ENCODE results near the gene RNF217. TPM values are rescaled to one million over a fixed set of nuclear protein-coding genes. Genes with fewer than 3 reads are reported as not detected.

The RNF217 gene
- total and polyA plus RNA-seq, 10 of the 15 experiments (the other 5 are each of a cell fraction or from before 2014, with no cell fraction given): under 0.01 to 11.7 (median 0.04) TPM; not detected in 3

DNA sequence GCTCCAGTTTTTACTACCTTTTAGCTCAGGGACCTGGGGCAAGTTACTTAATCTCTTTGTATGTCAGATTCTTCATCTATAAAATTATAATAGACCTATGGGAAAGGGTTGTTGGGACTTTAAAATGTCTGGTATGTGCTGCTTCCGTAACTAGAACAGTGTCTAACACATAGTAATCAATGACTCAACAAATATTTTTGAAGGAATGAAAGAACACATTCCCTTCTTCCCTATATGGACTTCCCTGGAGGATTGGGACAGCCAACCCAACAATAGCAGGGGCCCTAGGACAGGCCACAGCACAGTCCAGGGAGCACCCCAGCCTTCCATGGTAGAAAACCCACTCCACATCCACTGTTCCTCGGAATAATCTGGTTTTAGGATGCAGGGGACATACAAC, 140.7 kb downstream of the RNF217 start:
- TF ChIP-seq CBX3 (IDR thresholded peaks at IDR 0.05; ENCODE audit: borderline replicate concordance, low read depth): no peak
- no peak for TF ChIP-seq ELK1 (IDR thresholded peaks at IDR 0.05; ENCODE audit: low read depth, low read length)
- no peak for TF ChIP-seq JUNB (IDR thresholded peaks at IDR 0.05)
- TF ChIP-seq EZH2 (IDR thresholded peaks at IDR 0.05; ENCODE audit: borderline replicate concordance, control insufficient read depth, low read depth, low read length): no peak
- TF ChIP-seq STAT3 (IDR thresholded peaks at IDR 0.05; ENCODE audit: low read depth, low read length): no peak
- TF ChIP-seq NFYA (IDR thresholded peaks at IDR 0.05; ENCODE audit: borderline replicate concordance, low read depth, low read length): no peak
- TF ChIP-seq TCF7 (IDR thresholded peaks at IDR 0.05; ENCODE audit: borderline replicate concordance): no peak
- no peak for TF ChIP-seq MXI1 (IDR thresholded peaks at IDR 0.05; ENCODE audit: low read depth, low read length)
- TF ChIP-seq, protein P1, sequence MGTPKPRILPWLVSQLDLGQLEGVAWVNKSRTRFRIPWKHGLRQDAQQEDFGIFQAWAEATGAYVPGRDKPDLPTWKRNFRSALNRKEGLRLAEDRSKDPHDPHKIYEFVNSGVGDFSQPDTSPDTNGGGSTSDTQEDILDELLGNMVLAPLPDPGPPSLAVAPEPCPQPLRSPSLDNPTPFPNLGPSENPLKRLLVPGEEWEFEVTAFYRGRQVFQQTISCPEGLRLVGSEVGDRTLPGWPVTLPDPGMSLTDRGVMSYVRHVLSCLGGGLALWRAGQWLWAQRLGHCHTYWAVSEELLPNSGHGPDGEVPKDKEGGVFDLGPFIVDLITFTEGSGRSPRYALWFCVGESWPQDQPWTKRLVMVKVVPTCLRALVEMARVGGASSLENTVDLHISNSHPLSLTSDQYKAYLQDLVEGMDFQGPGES (IDR thresholded peaks at IDR 0.05): no peak
- no peak for TF ChIP-seq KAT2A (conservative IDR thresholded peaks at IDR 0.05; ENCODE audit: control insufficient read depth, low read depth, low read length)
- TF ChIP-seq SMARCA5 (IDR thresholded peaks at IDR 0.05): no peak
- no peak for TF ChIP-seq BCL11A (IDR thresholded peaks at IDR 0.05; ENCODE audit: low read depth, low read length)
- no peak for TF ChIP-seq BCL3 (IDR thresholded peaks at IDR 0.05; ENCODE audit: borderline replicate concordance, insufficient read depth, low read depth, low read length, poor library complexity, severe bottlenecking)
- TF ChIP-seq, protein P2, sequence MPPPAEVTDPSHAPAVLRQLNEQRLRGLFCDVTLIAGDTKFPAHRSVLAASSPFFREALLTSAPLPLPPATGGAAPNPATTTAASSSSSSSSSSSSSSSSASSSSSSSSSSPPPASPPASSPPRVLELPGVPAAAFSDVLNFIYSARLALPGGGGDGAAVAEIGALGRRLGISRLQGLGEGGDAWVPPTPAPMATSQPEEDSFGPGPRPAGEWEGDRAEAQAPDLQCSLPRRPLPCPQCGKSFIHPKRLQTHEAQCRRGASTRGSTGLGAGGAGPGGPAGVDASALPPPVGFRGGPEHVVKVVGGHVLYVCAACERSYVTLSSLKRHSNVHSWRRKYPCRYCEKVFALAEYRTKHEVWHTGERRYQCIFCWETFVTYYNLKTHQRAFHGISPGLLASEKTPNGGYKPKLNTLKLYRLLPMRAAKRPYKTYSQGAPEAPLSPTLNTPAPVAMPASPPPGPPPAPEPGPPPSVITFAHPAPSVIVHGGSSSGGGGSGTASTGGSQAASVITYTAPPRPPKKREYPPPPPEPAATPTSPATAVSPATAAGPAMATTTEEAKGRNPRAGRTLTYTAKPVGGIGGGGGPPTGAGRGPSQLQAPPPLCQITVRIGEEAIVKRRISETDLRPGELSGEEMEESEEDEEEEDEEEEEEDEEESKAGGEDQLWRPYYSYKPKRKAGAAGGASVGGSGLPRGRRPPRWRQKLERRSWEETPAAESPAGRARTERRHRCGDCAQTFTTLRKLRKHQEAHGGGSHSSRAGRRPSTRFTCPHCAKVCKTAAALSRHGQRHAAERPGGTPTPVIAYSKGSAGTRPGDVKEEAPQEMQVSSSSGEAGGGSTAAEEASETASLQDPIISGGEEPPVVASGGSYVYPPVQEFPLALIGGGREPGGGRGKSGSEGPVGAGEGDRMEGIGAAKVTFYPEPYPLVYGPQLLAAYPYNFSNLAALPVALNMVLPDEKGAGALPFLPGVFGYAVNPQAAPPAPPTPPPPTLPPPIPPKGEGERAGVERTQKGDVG (CRISPR knock-in tag; IDR thresholded peaks at IDR 0.05): no peak
- TF ChIP-seq, protein P3, sequence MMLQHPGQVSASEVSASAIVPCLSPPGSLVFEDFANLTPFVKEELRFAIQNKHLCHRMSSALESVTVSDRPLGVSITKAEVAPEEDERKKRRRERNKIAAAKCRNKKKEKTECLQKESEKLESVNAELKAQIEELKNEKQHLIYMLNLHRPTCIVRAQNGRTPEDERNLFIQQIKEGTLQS (IDR thresholded peaks at IDR 0.05; ENCODE audit: borderline replicate concordance, extremely low read depth, low read depth, low read length): no peak
- ChIA-PET CTCF (no interaction called here), POLR2A (no interaction called here), RAD21 (ENCODE audit: unreplicated experiment) (no interaction called here), SMC1A (ENCODE audit: uncharacterized antibody, unreplicated experiment) (no interaction called here)
- WGBS (ENCODE audit: insufficient coverage, insufficient replicate concordance, low lambda C conversion rate, missing lambda C conversion rate): 3% methylated on average over 2 of the region's 2 CpGs
- Histone ChIP-seq H3K36me3 (ENCODE audit: control insufficient read depth in 2 of 2, insufficient read depth in 2 of 2, low read length in 1 of 2) (no peaks in the 10 kb centered on the region), H3K9ac (ENCODE audit: control insufficient read depth, insufficient read depth, low read length) (no peak overlapping the region), H3K4me2 (ENCODE audit: control insufficient read depth, insufficient read depth) (no peak overlapping the region), H3K27me3 (replicated peaks in 1 of 2; ENCODE audit: control insufficient read depth in 2 of 2, insufficient read depth in 2 of 2, low read length in 1 of 2) (peaks cover 1 to 2% of the 10 kb centered on the region in 2 experiments), H3K4me1 (ENCODE audit: control insufficient read depth, insufficient read depth, low read length) (no peaks in the 10 kb centered on the region), H3K79me2 (ENCODE audit: control insufficient read depth, insufficient read depth, low read length) (no peaks in the 10 kb centered on the region), H3K27ac (ENCODE audit: control insufficient read depth, insufficient read depth) (no peak overlapping the region), H4K20me1 (ENCODE audit: control insufficient read depth, insufficient read depth) (no peaks in the 10 kb centered on the region), H3K4me3 (no peak overlapping the region), H3K9me3 (replicated peaks; ENCODE audit: control insufficient read depth, insufficient read depth, low read length) (no peaks in the 10 kb centered on the region), H2AFZ (ENCODE audit: control insufficient read depth, low read depth, low read length) (no peak overlapping the region)
- in situ Hi-C loops (cut with MboI): no loop called here
- BruUV-seq (replicated peaks): no TSS peak
- DNase-seq (ENCODE audit: low read depth, low spot score): no peak
- no peak for FAIRE-seq
- no peak for ATAC-seq
- intact Hi-C loops (cut with micrococcal nuclease; ENCODE audit: unreplicated experiment): no loop called here
